ENCODE data around the gene TMEM232. TPM values are rescaled to one million over a fixed set of nuclear protein-coding genes. Genes with fewer than 3 reads are reported as not detected.
"Not testable (repeated sequence)": the region's sequence is repeated elsewhere in the genome, so short reads cannot be mapped to it uniquely, and the experiment has no call there.

TMEM232 gene
- total and polyA plus RNA-seq, 7 donors = 0.25 to 1.4 (median 0.58) TPM

- Histone ChIP-seq H3K4me3 (no peak overlapping the region), H3K27me3 (ENCODE audit: insufficient read depth in 3 of 3, low read length in 2 of 3) (no peaks in the 10 kb centered on the region), H3K9me3 (no peaks in the 10 kb centered on the region), H3K36me3 (ENCODE audit: insufficient read depth in 1 of 2, low read depth in 1 of 2) (no peaks in the 10 kb centered on the region), H3K4me1 (no peaks in the 10 kb centered on the region), H3K27ac (no peak overlapping the region)
- no peak for DNase-seq
- no peak for TF ChIP-seq CTCF (IDR thresholded peaks at IDR 0.05)
- no peak for ATAC-seq
- intact Hi-C loops (cut with DNase I) = no loop called here
- 55 to 64% (median 60%) methylated on average over 2 of the region's 2 CpGs for WGBS, 3 donors
These were observed 23.0 kb downstream of the TMEM232 start for GRCh38 chr5:110703481-110703880.

GRCh38 chr5:110702704-110703103 lies 23.8 kb downstream of the TMEM232 start:
- WGBS, 3 donors = 51 to 63% (median 54%) methylated on average over 3 of the region's 3 CpGs
- intact Hi-C loops (cut with DNase I) = no loop called here
- Histone ChIP-seq H3K9me3 (no peaks in the 10 kb centered on the region), H3K27me3 (ENCODE audit: insufficient read depth in 3 of 3, low read length in 2 of 3) (no peaks in the 10 kb centered on the region), H3K36me3 (ENCODE audit: insufficient read depth in 1 of 2, low read depth in 1 of 2) (no peaks in the 10 kb centered on the region), H3K4me1 (no peaks in the 10 kb centered on the region), H3K27ac (no peak overlapping the region), H3K4me3 (no peak overlapping the region)
- ATAC-seq (no peak), DNase-seq (no peak)
- no peak for TF ChIP-seq CTCF (IDR thresholded peaks at IDR 0.05)

GRCh38 chr5:110702300-110702699 lies 24.2 kb downstream of the TMEM232 start:
- Histone ChIP-seq H3K27ac (no peak overlapping the region), H3K27me3 (ENCODE audit: insufficient read depth in 3 of 3, low read length in 2 of 3) (no peaks in the 10 kb centered on the region), H3K4me1 (no peaks in the 10 kb centered on the region), H3K9me3 (no peaks in the 10 kb centered on the region), H3K36me3 (ENCODE audit: insufficient read depth in 1 of 2, low read depth in 1 of 2) (no peaks in the 10 kb centered on the region), H3K4me3 (no peak overlapping the region)
- DNase-seq = no peak
- no peak for TF ChIP-seq CTCF (IDR thresholded peaks at IDR 0.05)
- WGBS, 3 donors = 84 to 91% (median 89%) methylated on average over 1 of the region's 1 CpG
- intact Hi-C loops (cut with DNase I) = no loop called here
- ATAC-seq = no peak

- not testable (repeated sequence) for ATAC-seq
- WGBS, 3 donors = 73 to 85% (median 77%) methylated on average over 5 of the region's 5 CpGs
These were observed 33.8 kb downstream of the TMEM232 start for GRCh38 chr5:110692669-110693068.

GRCh38 chr5:110690587-110690986 lies 35.9 kb downstream of the TMEM232 start:
- intact Hi-C loops (cut with DNase I); H3K4me3 ChIP-seq; H3K27me3 ChIP-seq (ENCODE audit: insufficient read depth in 3 of 3, low read length in 2 of 3); H3K36me3 ChIP-seq (ENCODE audit: insufficient read depth in 1 of 2, low read depth in 1 of 2); H3K27ac ChIP-seq; H3K4me1 ChIP-seq; ATAC-seq; DNase-seq; H3K9me3 ChIP-seq: not testable (repeated sequence)
- 91 to 100% (median 96%) methylated on average over 1 of the region's 1 CpG for WGBS, 3 donors

More at GRCh38 chr5:110692669-110693068, 33.8 kb downstream of the TMEM232 start:
- H3K4me3 ChIP-seq; H3K4me1 ChIP-seq; DNase-seq; H3K9me3 ChIP-seq; intact Hi-C loops (cut with DNase I); H3K36me3 ChIP-seq (ENCODE audit: insufficient read depth in 1 of 2, low read depth in 1 of 2); H3K27ac ChIP-seq; H3K27me3 ChIP-seq (ENCODE audit: insufficient read depth in 3 of 3, low read length in 2 of 3): not testable (repeated sequence)

GRCh38 chr5:110687485-110687884 lies 39.0 kb downstream of the TMEM232 start:
- Histone ChIP-seq H3K36me3 (ENCODE audit: insufficient read depth in 1 of 2, low read depth in 1 of 2) (no peaks in the 10 kb centered on the region), H3K4me1 (no peaks in the 10 kb centered on the region), H3K27me3 (ENCODE audit: insufficient read depth in 3 of 3, low read length in 2 of 3) (no peaks in the 10 kb centered on the region), H3K27ac (no peak overlapping the region), H3K4me3 (no peak overlapping the region), H3K9me3 (no peaks in the 10 kb centered on the region)
- ATAC-seq = no peak
- intact Hi-C loops (cut with DNase I) = no loop called here
- DNase-seq = no peak
- WGBS, 3 donors = 81 to 97% (median 91%) methylated on average over 1 of the region's 1 CpG
- no peak for TF ChIP-seq CTCF (IDR thresholded peaks at IDR 0.05)

Data from psoas muscle (tissue), 8 donors.